ENCODE results near the gene DMWD. TPM values are rescaled to one million over a fixed set of nuclear protein-coding genes. Genes with fewer than 3 reads are reported as not detected.

Gene DMWD
- polyA plus RNA-seq, 1 experiment = 13.9 TPM

DNA sequence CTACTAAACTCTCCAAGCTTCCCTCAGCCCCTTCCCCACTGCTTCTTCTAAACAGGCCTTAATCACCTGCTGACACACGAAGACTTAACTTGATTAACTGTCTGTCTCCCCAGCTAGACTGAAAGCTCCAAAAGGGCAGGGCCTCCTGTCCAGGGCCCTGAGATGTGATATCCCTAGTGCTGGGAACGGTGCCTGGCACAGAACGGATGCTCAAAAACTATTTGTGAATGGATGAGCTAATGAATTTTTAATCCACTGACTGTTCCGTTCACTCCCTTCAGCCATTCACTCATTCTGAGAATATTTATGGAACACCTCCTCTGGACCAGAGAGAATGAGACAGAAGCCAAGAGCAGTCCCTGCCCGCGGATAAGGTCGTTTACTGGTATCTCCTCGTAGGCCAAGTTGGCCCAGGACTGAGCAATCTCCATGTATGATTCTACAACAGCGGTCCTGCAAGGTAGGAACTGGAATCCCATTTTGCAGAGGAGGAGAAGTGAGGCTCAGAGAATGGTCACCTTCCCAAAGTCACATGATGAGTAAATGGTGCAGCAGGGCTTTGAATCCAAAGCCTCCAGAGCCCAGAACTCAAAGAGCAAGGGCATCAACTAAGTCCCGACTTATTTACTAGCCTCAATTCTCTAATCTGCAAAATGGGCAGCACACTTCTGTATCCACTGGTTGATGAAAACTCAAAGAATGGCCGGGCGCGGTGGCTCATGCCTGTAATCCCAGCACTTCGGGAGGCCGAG lies 3.4 kb downstream of the DMWD start:
- Histone ChIP-seq H3K27me3 (ENCODE audit: control insufficient read depth, insufficient read depth, low read length) (no peaks in the 10 kb centered on the region), H3K9me3 (ENCODE audit: control insufficient read depth, insufficient read depth, low read length) (no peaks in the 10 kb centered on the region), H3K4me3 (ENCODE audit: low read depth, low read length) (no peak overlapping the region), H3K27ac (ENCODE audit: low read depth, low read length) (no peak overlapping the region)
- POLR2A ChIA-PET = no interaction called here
- CTCF ChIA-PET = interaction anchor here (1.3 to 1.4 kb wide), 2 partner anchors 10 to 27 kb away, joined by 3 to 4 read pairs; no protein-coding TSS in a partner anchor
- TF ChIP-seq CTCF (IDR thresholded peaks at IDR 0.05; ENCODE audit: low read depth, low read length) = no peak
- DNase-seq (ENCODE audit: low read depth, low spot score) = no peak

DNA sequence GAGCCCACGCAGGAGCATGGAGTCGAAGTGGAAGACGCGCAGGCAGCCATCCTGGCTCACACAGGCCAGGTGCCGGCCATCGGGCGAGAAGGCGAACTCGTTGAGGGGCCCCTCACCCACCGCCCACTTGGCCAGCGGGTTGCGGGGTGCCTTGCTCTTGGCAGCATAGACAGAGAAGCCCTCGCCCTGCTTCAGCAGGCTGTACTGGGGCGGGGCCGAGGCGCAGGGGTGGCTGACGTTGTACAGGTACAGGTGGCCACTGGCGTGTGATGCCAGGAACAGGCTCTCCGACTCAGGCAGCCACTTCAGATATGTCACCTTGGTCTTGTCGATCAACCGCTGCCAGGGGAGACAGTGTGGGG lies 6.1 kb downstream of the DMWD start:
- ChIA-PET CTCF (no interaction called here), POLR2A (no interaction called here)
- DNase-seq (ENCODE audit: low read depth, low spot score) = no peak
- Histone ChIP-seq H3K27ac (ENCODE audit: low read depth, low read length) (no peak overlapping the region), H3K4me3 (ENCODE audit: low read depth, low read length) (no peak overlapping the region), H3K9me3 (ENCODE audit: control insufficient read depth, insufficient read depth, low read length) (no peaks in the 10 kb centered on the region), H3K27me3 (ENCODE audit: control insufficient read depth, insufficient read depth, low read length) (no peaks in the 10 kb centered on the region)
- TF ChIP-seq CTCF (IDR thresholded peaks at IDR 0.05; ENCODE audit: low read depth, low read length) = no peak

GRCh38 chr19:45785781-45786532 lies 6.7 kb downstream of the DMWD start:
- Histone ChIP-seq H3K9me3 (ENCODE audit: control insufficient read depth, insufficient read depth, low read length) (no peaks in the 10 kb centered on the region), H3K27me3 (ENCODE audit: control insufficient read depth, insufficient read depth, low read length) (no peaks in the 10 kb centered on the region), H3K4me3 (ENCODE audit: low read depth, low read length) (no peak overlapping the region), H3K27ac (ENCODE audit: low read depth, low read length) (no peak overlapping the region)
- ChIA-PET POLR2A (interaction anchor here (0.6 kb wide), 1 partner anchor 17 kb away, joined by 4 read pairs; no protein-coding TSS in a partner anchor), CTCF (no interaction called here)
- DNase-seq (ENCODE audit: low read depth, low spot score) = no peak
- no peak for TF ChIP-seq CTCF (IDR thresholded peaks at IDR 0.05; ENCODE audit: low read depth, low read length)

- DNase-seq (ENCODE audit: low read depth, low spot score) = no peak
- ChIA-PET CTCF (interaction anchor here (1.2 to 2.0 kb wide), 3 partner anchors 14 to 32 kb away, joined by 3 to 8 read pairs (median 5); partner anchors contain the start of gene SIX5), POLR2A (no interaction called here)
- H3K9me3 ChIP-seq (ENCODE audit: control insufficient read depth, insufficient read depth, low read length) = no peaks in the 10 kb centered on the region
- no peaks in the 10 kb centered on the region for H3K27me3 ChIP-seq (ENCODE audit: control insufficient read depth, insufficient read depth, low read length)
- peak overlapping the region; percentile 31 for H3K27ac ChIP-seq (ENCODE audit: low read depth, low read length)
- TF ChIP-seq CTCF (IDR thresholded peaks at IDR 0.05; ENCODE audit: low read depth, low read length) = no peak
- H3K4me3 ChIP-seq (ENCODE audit: low read depth, low read length) = no peak overlapping the region
These were observed 7.5 kb downstream of the DMWD start for GRCh38 chr19:45785097-45785496.

DNA sequence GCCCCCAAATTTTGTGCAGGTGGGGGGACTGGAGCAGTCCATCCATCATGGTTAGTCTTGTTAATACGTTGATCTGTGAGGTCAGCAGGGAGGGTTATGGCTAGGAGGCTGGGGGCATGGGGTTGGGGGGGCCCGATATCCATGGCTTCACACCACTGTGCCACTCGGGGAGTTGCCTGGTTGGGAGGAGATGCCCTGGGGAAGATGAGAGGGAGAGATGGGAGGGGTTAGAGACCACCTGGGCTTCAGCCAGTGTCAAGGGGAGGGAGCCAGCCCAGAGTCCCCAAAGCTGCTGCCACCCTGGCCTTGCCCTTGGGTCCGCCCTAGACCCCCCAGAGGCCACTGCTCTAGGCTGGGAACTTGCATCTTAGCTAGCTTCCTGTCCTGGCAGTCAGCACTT lies 8.5 kb downstream of the DMWD start:
- ChIA-PET POLR2A (no interaction called here), CTCF (interaction anchor here (1.3 to 2.0 kb wide), 2 partner anchors 15 kb away, joined by 3 to 8 read pairs; partner anchors contain the start of gene SIX5)
- no peak for DNase-seq (ENCODE audit: low read depth, low spot score)

More for the DNA sequence above, 8.5 kb downstream of the DMWD start:
- Histone ChIP-seq H3K27me3 (ENCODE audit: control insufficient read depth, insufficient read depth, low read length) (no peaks in the 10 kb centered on the region), H3K27ac (ENCODE audit: low read depth, low read length) (peak overlapping the region; percentile 94), H3K9me3 (ENCODE audit: control insufficient read depth, insufficient read depth, low read length) (no peaks in the 10 kb centered on the region), H3K4me3 (ENCODE audit: low read depth, low read length) (no peak overlapping the region)
- TF ChIP-seq CTCF (IDR thresholded peaks at IDR 0.05; ENCODE audit: low read depth, low read length) = no peak
